HepG2 (cell line): ENCODE measurements around the gene SNX12. TPM values are rescaled to one million over a fixed set of nuclear protein-coding genes. Genes with fewer than 3 reads are reported as not detected.
A peak's percentile ranks its signal among the peaks of the same experiment; 100 is the strongest.

ENCODE experiments used
- ATAC-seq: fragments of 200-7000 bp; cut with Tn5 transposase; 3 replicates; pipeline ENCODE4 v1.9.1; 2020; ENCODE audit warnings: mild to moderate bottlenecking, moderate library complexity
- BruUV-seq: library from RNA; stranded (reverse); fragments of 400-500 nt; replicated peaks from 2 replicates; lab custom pipeline; 2021; lab: Mats Ljungman, UMichigan
- CTCF ChIA-PET: fragments of 300-600 bp; formaldehyde crosslinking; extraction: SDS; loops from one replicate; lab custom pipeline; 2021; ENCODE audit warnings: low total read pairs, inconsistent platforms, low intra/inter-chr PET ratio; lab: Yijun Ruan, JAX
- POLR2A ChIA-PET: fragments of 350-600 bp; sonication (Branson Sonifier 250); formaldehyde crosslinking; loops from one replicate; lab custom pipeline; 2020; ENCODE audit warnings: antibody characterized with exemption, inconsistent platforms; lab: Yijun Ruan, JAX
- DNase-seq: peaks from one replicate; pipeline ENCODE4 v3.0.0-alpha.2; 2015; ENCODE audit warnings: low spot score
- FAIRE-seq: peaks from 3 replicates; lab custom pipeline; 2011; peaks lifted over from hg19 to GRCh38; lab: Jason Lieb, UNC
- H2AFZ ChIP-seq: one replicate; pipeline ENCODE4 v1.6.1; 2011; ENCODE audit warnings: low read length, inconsistent platforms
- H3K27ac ChIP-seq: fragments of 300-600 bp; 3 replicates; pipeline ENCODE4 v1.8.0; 2011; ENCODE audit warnings: mixed run types, mild to moderate bottlenecking, mixed read lengths, low read length, inconsistent platforms; ENCODE audit not compliant: insufficient read depth; ENCODE audit errors: extremely low read length
- H3K27me3 ChIP-seq, 2 experiments: fragments of 200-600 bp in 1 of 2; 2 replicates in 1 of 2; 3 replicates in 1 of 2; pipeline versions ENCODE4 v1.6.0 to v1.8.0; 2011; ENCODE audit warnings: low read length in 2 of 2, mild to moderate bottlenecking in 2 of 2, moderate library complexity in 2 of 2, inconsistent platforms in 1 of 2; ENCODE audit not compliant: insufficient read depth in 2 of 2, control insufficient read depth in 1 of 2
- H3K36me3 ChIP-seq, 2 experiments: fragments of 200-600 bp in 1 of 2; replicated peaks in 1 of 2; 2 replicates in 1 of 2; 3 replicates in 1 of 2; pipeline versions ENCODE4 v1.5.1 to v1.8.0; 2011; ENCODE audit warnings: low read length in 2 of 2, inconsistent platforms in 1 of 2; ENCODE audit not compliant: insufficient read depth in 2 of 2, control insufficient read depth in 1 of 2
- H3K4me1 ChIP-seq: 2 replicates; pipeline ENCODE4 v1.5.1; 2012; ENCODE audit warnings: low read length, inconsistent platforms; ENCODE audit not compliant: insufficient read depth
- H3K4me2 ChIP-seq: 2 replicates; pipeline ENCODE4 v1.6.0; 2011; ENCODE audit warnings: low read depth, low read length, inconsistent platforms
- H3K4me3 ChIP-seq, 3 experiments: fragments of 200-600 bp in 1 of 3; sonication (generic), shearing (Covaris generic) in 1 of 3; replicated peaks in 1 of 3; 2 replicates each; pipeline ENCODE4 v1.5.1; 2011 to 2016; ENCODE audit warnings: low read length in 3 of 3, inconsistent platforms in 2 of 3, low read depth in 2 of 3, mild to moderate bottlenecking in 2 of 3, control low read depth in 1 of 3, mixed read lengths in 1 of 3; ENCODE audit not compliant: insufficient read depth in 1 of 3
- H3K79me2 ChIP-seq: one replicate; pipeline ENCODE4 v1.6.1; 2011; ENCODE audit warnings: low read length, inconsistent platforms; ENCODE audit not compliant: insufficient read depth
- H3K9ac ChIP-seq: 2 replicates; pipeline ENCODE4 v1.6.0; 2011; ENCODE audit warnings: mild to moderate bottlenecking, low read depth, low read length, inconsistent platforms; ENCODE audit not compliant: insufficient read depth
- H3K9me3 ChIP-seq: 2 replicates; pipeline ENCODE4 v1.5.1; 2012; ENCODE audit warnings: mild to moderate bottlenecking, low read length
- H4K20me1 ChIP-seq: 2 replicates; pipeline ENCODE4 v1.6.0; 2011; ENCODE audit warnings: inconsistent platforms, mild to moderate bottlenecking, low read length, moderate library complexity; ENCODE audit not compliant: insufficient read depth
- CEBPB ChIP-seq: IDR thresholded peaks from 2 replicates; pipeline ENCODE4 v1.6.1; 2011; ENCODE audit warnings: low read depth, low read length, improper control_type of control experiment, borderline replicate concordance
- MYPOP ChIP-seq: sonication (generic); formaldehyde crosslinking; IDR thresholded peaks from 2 replicates; pipeline ENCODE4 v1.8.1; 2023; ENCODE audit warnings: mild to moderate bottlenecking, moderate library complexity, missing genetic modification reagents
- RORA ChIP-seq: sonication (generic); formaldehyde crosslinking; IDR thresholded peaks from 2 replicates; pipeline ENCODE4 v1.5.0; 2020; ENCODE audit warnings: mild to moderate bottlenecking, missing genetic modification reagents, moderate library complexity
- ZBTB42 ChIP-seq: sonication (generic); formaldehyde crosslinking; IDR thresholded peaks from 2 replicates; pipeline ENCODE4 v1.5.0; 2020; ENCODE audit warnings: mild to moderate bottlenecking, missing genetic modification reagents
- ZNF230 ChIP-seq: sonication (generic); formaldehyde crosslinking; IDR thresholded peaks from 2 replicates; pipeline ENCODE4 v1.4.0; 2020; ENCODE audit warnings: mild to moderate bottlenecking, missing genetic modification reagents
- ZNF446 ChIP-seq: sonication (generic); formaldehyde crosslinking; IDR thresholded peaks from 2 replicates; pipeline ENCODE4 v1.5.0; 2020; ENCODE audit warnings: mild to moderate bottlenecking, missing genetic modification reagents
- ZNF570 ChIP-seq: sonication (generic); formaldehyde crosslinking; IDR thresholded peaks from 2 replicates; pipeline ENCODE4 v1.4.0; 2020; ENCODE audit warnings: mild to moderate bottlenecking, missing genetic modification reagents, borderline replicate concordance
- ZNF777 ChIP-seq: sonication (generic); formaldehyde crosslinking; IDR thresholded peaks from 2 replicates; pipeline ENCODE4 v1.4.0; 2020; ENCODE audit warnings: missing genetic modification reagents
- WGBS: methylation state at CpG from one replicate; pipeline ENCODE4 v1.1.6; 2017; ENCODE audit warnings: low lambda C conversion rate; 5-methylcytosine and 5-hydroxymethylcytosine counted together
- in situ Hi-C: cut with HindIII; loops from 2 replicates; pipeline ENCODE4 v1.10.0; 2017; ENCODE audit warnings: low pct_unique_long_range_greater_than_20kb; ENCODE audit not compliant: extremely low pct_ligation_motif_present
- intact Hi-C: fragments of 100-400 bp; cut with micrococcal nuclease; formaldehyde crosslinking; loops from one replicate; pipeline ENCODE4 v1.10.0; 2022; ENCODE audit not compliant: unreplicated experiment
- polyA plus RNA-seq, 8 experiments: library from polyadenylated mRNA; depleted of rRNA in 3 of 8; stranded (reverse) in 7 of 8; unstranded in 1 of 8; fragments of >200 nt; fragmentation: Illumina TruSeq in 4 of 8; extraction: Trizol in 4 of 8; gene quantifications; 2 replicates each; pipeline versions ENCODE4 v1.2.1 to v1.2.3, GENCODE V29; 2011 to 2016; ENCODE audit warnings: low read depth in 4 of 8, missing spikeins in 1 of 8, mixed read lengths in 1 of 8; ENCODE audit not compliant: insufficient read depth in 1 of 8
- total RNA-seq, 5 experiments: library from RNA; depleted of rRNA; stranded (reverse); fragments of >200 nt; fragmentation: Illumina TruSeq; extraction: Trizol; gene quantifications; 2 replicates each; pipeline ENCODE4 v1.2.3, GENCODE V29; 2016; ENCODE audit warnings: low read depth in 1 of 5
- TF ChIP-seq, protein P1 (sequence below): sonication (generic); formaldehyde crosslinking; conservative IDR thresholded peaks from 2 replicates; pipeline ENCODE4 v1.8.0; 2022; ENCODE audit warnings: mild to moderate bottlenecking, moderate library complexity, missing genetic modification reagents
- TF ChIP-seq, protein P2 (sequence below), 2 experiments: fragments of 450-650 bp in 1 of 2; sonication (generic) in 1 of 2; formaldehyde crosslinking; IDR thresholded peaks; 2 replicates each; pipeline versions ENCODE4 v1.5.0 to v1.8.0; 2020 to 2022; ENCODE audit warnings: mild to moderate bottlenecking in 1 of 2, missing genetic modification reagents in 1 of 2
- TF ChIP-seq, protein P3 (sequence below): sonication (generic); formaldehyde crosslinking; conservative IDR thresholded peaks from 2 replicates; pipeline ENCODE4 v1.4.0; 2020; ENCODE audit warnings: missing genetic modification reagents
- TF ChIP-seq, protein P4 (sequence below): sonication (generic); formaldehyde crosslinking; IDR thresholded peaks from 2 replicates; pipeline ENCODE4 v1.5.1; 2020; ENCODE audit warnings: mild to moderate bottlenecking, missing genetic modification reagents, borderline replicate concordance

Gene SNX12
- total and polyA plus RNA-seq, 2 of the 13 experiments (the other 11 are each of a cell fraction or from before 2014, with no cell fraction given): 30.3 to 42.2 TPM

DNA sequence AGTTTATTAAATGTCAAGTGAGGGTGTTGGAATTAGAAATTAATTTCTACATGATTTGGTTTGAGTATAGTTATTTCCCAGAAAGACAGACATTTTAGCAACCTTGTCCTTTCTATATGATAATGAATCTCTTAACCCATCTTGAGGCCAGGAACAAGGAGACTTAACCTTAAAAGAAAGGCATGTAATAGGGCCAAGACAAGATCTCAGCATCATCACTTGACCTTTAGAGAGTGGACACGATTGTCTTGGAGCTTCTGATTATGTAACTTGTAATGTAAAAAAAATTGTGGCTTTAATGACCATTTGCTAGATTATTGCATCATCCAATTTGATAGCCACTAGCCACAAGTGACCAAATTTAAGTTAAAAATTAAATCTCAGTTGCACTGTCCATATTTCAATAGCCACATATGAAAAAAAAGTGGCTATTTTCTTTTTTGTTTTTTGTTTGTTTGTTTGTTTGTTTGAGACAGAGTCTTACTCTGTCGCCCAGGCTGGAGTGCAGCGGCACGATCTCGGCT, 14.1 kb upstream of the SNX12 start:
- no peak overlapping the region for H3K9ac ChIP-seq
- no peaks in the 10 kb centered on the region for H3K27me3 ChIP-seq
- H3K36me3 ChIP-seq: no peaks in the 10 kb centered on the region
- H3K4me1 ChIP-seq: peaks cover 23% of the 10 kb centered on the region
- WGBS: 68% methylated on average over 5 of the region's 5 CpGs
- H4K20me1 ChIP-seq: no peaks in the 10 kb centered on the region
- POLR2A ChIA-PET: interaction anchor here (0.6 to 1.2 kb wide), 2 partner anchors 14 kb away, joined by 4 to 5 read pairs; partner anchors contain the start of gene SNX12
- H3K4me3 ChIP-seq: no peak overlapping the region
- ATAC-seq (no peak), FAIRE-seq (no peak), DNase-seq (no peak)
- no peaks in the 10 kb centered on the region for H3K9me3 ChIP-seq
- intact Hi-C loops (no loop called here), in situ Hi-C loops (no loop called here)
- H3K4me2 ChIP-seq: no peak overlapping the region
- no TSS peak for BruUV-seq
- H2AFZ ChIP-seq: no peak overlapping the region
- H3K27ac ChIP-seq: peak overlapping the region; percentile 58
- CTCF ChIA-PET: no interaction called here
- H3K79me2 ChIP-seq: no peaks in the 10 kb centered on the region
- TF ChIP-seq CEBPB (peak; percentile 24; the same call in 1 of the 2 replicates), ZNF230 (CRISPR knock-in tag) (no peak), RORA (CRISPR knock-in tag) (no peak), ZNF777 (CRISPR knock-in tag) (no peak), ZBTB42 (CRISPR knock-in tag) (no peak), ZNF570 (no peak), ZNF446 (CRISPR knock-in tag) (no peak), MYPOP (CRISPR knock-in tag) (no peak)
- TF ChIP-seq, protein P1, sequence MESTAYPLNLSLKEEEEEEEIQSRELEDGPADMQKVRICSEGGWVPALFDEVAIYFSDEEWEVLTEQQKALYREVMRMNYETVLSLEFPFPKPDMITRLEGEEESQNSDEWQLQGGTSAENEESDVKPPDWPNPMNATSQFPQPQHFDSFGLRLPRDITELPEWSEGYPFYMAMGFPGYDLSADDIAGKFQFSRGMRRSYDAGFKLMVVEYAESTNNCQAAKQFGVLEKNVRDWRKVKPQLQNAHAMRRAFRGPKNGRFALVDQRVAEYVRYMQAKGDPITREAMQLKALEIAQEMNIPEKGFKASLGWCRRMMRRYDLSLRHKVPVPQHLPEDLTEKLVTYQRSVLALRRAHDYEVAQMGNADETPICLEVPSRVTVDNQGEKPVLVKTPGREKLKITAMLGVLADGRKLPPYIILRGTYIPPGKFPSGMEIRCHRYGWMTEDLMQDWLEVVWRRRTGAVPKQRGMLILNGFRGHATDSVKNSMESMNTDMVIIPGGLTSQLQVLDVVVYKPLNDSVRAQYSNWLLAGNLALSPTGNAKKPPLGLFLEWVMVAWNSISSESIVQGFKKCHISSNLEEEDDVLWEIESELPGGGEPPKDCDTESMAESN (CRISPR knock-in tag): no peak
- TF ChIP-seq, protein P2, sequence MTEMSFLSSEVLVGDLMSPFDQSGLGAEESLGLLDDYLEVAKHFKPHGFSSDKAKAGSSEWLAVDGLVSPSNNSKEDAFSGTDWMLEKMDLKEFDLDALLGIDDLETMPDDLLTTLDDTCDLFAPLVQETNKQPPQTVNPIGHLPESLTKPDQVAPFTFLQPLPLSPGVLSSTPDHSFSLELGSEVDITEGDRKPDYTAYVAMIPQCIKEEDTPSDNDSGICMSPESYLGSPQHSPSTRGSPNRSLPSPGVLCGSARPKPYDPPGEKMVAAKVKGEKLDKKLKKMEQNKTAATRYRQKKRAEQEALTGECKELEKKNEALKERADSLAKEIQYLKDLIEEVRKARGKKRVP (CRISPR knock-in tag; IDR thresholded peaks at IDR 0.05): 0 out of 4 replicates have a peak, but pooled peaks have one; percentile 24 to 36
- TF ChIP-seq, protein P3, sequence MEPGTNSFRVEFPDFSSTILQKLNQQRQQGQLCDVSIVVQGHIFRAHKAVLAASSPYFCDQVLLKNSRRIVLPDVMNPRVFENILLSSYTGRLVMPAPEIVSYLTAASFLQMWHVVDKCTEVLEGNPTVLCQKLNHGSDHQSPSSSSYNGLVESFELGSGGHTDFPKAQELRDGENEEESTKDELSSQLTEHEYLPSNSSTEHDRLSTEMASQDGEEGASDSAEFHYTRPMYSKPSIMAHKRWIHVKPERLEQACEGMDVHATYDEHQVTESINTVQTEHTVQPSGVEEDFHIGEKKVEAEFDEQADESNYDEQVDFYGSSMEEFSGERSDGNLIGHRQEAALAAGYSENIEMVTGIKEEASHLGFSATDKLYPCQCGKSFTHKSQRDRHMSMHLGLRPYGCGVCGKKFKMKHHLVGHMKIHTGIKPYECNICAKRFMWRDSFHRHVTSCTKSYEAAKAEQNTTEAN (CRISPR knock-in tag): no peak
- TF ChIP-seq, protein P4, sequence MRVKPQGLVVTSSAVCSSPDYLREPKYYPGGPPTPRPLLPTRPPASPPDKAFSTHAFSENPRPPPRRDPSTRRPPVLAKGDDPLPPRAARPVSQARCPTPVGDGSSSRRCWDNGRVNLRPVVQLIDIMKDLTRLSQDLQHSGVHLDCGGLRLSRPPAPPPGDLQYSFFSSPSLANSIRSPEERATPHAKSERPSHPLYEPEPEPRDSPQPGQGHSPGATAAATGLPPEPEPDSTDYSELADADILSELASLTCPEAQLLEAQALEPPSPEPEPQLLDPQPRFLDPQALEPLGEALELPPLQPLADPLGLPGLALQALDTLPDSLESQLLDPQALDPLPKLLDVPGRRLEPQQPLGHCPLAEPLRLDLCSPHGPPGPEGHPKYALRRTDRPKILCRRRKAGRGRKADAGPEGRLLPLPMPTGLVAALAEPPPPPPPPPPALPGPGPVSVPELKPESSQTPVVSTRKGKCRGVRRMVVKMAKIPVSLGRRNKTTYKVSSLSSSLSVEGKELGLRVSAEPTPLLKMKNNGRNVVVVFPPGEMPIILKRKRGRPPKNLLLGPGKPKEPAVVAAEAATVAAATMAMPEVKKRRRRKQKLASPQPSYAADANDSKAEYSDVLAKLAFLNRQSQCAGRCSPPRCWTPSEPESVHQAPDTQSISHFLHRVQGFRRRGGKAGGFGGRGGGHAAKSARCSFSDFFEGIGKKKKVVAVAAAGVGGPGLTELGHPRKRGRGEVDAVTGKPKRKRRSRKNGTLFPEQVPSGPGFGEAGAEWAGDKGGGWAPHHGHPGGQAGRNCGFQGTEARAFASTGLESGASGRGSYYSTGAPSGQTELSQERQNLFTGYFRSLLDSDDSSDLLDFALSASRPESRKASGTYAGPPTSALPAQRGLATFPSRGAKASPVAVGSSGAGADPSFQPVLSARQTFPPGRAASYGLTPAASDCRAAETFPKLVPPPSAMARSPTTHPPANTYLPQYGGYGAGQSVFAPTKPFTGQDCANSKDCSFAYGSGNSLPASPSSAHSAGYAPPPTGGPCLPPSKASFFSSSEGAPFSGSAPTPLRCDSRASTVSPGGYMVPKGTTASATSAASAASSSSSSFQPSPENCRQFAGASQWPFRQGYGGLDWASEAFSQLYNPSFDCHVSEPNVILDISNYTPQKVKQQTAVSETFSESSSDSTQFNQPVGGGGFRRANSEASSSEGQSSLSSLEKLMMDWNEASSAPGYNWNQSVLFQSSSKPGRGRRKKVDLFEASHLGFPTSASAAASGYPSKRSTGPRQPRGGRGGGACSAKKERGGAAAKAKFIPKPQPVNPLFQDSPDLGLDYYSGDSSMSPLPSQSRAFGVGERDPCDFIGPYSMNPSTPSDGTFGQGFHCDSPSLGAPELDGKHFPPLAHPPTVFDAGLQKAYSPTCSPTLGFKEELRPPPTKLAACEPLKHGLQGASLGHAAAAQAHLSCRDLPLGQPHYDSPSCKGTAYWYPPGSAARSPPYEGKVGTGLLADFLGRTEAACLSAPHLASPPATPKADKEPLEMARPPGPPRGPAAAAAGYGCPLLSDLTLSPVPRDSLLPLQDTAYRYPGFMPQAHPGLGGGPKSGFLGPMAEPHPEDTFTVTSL (CRISPR knock-in tag): no peak
